Measurements from ENCODE around the gene IL17RA.

- TF ChIP-seq CTCF (conservative IDR thresholded peaks at IDR 0.05) (no peak), ZFX (IDR thresholded peaks at IDR 0.05) (no peak)
These were observed 11.3 kb downstream of the IL17RA start for GRCh38 chr22:17096071-17096470.

All from C4-2B (cell line).